CD4-positive, alpha-beta T cell treated with Interleukin-6 for 4 hours (primary cell): ENCODE data around the gene EXD1.

Experiments used
- DNase-seq: peaks from one replicate; pipeline ENCODE4 v3.0.0-alpha.2; 2020; ENCODE audit warnings: mixed read lengths

EXD1 gene

DNA sequence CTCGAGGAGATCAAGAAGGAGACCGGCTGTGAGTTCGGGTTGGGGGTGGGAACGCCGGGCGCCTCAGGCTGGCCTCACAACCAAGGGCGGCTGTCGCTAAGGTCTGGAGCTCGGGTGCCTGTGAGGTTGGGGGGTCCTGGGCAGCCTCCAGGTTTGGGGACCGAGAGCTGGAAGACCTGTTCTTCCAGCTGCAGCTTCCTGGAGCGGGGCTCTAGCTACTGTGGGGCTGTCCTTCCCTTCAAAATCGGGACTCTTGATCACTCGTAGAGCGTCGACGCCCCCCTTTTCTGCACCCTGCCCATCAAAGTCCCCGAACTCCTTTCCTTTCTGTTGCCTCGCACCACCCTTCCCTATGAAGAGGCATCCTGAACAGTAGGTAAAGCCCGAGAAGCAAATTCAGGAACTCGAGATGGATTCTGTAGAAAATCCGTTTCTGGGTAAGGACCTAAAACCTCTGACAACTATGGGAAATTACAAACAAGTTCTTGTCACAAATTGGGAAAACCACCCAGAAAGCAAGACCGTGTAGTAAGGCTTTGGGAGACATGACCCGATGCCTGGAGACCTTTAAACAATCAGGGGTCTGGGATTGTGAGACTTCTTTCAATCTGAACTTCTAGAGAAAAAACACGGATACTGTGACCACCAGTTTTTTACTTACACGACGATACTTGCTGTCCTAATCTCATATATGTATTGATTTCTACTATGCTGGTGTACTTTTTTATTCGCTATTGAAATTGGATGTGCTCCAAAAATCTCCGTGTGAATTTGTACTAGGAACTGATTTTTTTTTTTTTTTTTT, 1.1 kb upstream of the EXD1 start:
- DNase-seq: no peak

DNA sequence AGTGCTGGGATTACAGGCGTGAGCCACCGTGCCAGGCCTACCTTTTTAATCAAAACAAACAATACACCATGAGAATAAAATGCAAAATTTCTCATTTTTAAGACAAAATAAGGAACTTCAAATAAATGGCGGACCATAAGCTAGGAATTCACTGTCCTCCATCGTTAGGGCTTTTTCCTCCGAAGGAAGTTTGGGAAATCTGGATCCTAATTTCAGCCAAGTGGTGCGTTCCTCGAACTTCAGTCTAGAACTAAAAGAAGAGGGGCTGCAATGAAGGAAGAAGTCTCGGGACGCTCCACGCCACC, 260 bp downstream of the EXD1 start:
- DNase-seq: no peak

DNA sequence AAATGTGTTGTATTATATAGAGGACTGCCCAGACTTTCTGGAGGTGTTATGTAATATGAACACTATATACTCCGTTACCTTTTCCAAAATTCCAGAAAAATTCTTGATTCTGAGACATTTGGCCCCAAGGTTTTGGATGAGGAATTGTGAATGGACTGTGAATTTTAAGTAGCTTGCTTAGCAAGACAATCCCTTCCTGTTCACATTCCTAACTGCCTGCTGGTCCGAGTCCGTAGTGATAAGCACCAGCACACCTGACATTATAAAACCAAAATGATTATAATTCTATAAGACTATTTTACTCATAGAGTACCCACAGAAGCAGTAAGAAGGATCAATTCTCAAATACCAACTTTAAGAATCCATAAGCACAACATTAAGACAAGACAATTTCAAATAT, 11.2 kb downstream of the EXD1 start:
- DNase-seq: no peak

DNA sequence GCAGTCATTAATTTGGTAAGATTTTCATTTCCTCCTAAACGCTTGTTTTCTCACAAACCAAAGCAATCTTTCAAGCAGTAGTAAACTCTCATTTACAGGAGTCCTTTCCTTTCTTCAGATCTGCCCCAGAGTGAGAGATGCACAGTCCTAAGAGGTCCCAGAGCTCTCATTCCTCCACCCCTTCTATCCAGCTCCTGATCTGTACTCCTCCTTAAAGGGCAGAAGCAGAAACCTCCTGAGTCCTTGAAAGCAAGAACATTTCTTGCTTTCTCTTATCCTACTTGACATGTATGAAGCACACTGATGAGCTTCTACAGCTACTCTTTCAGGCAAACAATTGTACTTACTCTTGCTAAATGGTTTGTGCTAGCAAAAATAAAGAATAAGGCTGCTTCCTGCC, 11.7 kb downstream of the EXD1 start:
- no peak for DNase-seq

DNA sequence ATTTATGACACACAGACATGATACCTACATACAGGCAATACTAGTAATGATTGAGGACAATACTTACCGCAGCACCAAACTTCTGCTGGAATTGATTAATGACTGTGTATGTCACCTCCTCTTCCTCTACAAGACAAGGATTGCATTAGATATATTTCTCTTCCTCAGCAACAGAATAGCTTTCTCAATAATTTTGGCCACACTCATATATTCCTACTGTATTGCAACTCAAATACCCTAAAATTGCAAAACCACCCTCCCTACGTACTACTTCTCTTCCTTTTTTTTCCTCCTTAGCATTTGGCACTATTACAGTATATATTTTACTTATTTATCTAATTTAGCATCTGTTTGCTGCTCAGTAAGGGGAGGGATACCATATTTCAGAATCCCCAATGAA, 14.8 kb downstream of the EXD1 start:
- no peak for DNase-seq

DNA sequence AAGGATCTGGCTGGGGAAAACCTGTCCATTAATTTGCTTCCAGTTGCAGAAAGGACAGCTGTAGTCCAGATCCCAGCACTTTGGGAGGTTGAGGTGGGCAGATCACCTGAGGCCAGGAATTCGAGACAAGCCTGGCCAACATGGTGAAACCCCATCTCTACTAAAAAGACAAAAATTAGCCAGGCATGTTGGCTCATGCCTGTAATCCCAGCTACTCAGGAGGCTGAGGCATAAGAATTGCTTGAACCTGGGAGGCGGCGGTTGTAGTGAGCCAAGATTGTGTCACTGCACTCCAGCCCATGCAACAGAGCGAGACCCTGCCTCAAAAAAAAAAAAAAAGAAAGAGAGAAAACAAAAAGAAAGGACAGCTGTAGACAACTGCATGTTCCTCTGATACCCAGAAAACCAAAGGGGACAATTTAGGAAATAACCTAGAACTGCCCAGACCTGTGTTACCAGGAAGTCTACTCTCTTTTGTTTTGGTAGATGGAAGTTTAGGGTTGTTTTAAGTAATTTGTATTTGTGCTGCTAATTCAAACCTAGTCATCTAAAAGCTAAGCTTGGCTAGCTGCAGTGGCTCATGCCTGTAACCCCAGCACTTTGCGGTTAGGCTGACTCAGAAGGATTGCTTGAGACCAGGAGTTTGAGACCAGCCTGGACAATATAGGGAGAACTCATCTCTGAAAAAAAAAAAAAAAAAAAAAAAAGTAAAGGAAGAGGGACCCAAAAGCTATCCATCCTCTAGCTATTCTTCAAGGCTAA, 22.7 kb downstream of the EXD1 start:
- no peak for DNase-seq

DNA sequence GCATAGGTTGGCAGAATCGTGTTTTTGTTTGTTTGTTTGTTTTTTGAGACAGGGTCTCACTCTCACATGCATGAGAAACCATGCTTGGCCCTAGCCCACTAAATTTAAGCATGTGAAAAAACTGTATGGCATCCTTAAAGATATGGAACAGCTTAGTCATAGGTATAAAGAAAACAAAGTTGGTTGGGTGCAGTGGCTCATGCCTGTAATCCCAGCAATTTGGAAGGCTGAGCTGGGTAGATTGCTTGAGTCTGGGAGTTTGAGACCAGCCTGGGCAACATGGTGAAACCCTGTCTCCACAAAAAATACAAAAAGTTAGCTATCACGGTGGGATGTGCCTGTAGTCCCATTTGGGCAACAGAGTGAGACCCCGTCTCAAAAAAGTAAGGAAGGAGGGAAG, 25.2 kb downstream of the EXD1 start:
- no peak for DNase-seq

DNA sequence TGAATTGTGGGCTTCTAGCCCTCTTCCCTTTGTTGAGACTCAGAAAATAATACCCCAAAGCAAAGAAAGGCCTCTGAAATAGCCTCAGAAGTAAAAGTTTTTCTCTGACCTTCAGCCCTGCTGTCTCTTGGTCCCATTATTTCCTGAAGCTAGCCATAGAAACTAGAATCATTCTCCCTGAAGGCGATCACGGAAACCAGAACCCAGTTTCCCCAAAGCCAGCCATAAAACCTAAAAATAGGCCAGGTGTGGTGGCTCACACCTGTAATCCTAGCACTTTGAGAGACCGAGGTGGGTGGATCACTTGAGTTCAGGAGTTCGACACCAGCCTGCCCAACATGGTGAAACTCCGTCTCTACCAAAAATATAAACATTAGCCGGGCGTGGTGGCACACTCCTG, 27.2 kb downstream of the EXD1 start:
- no peak for DNase-seq

DNA sequence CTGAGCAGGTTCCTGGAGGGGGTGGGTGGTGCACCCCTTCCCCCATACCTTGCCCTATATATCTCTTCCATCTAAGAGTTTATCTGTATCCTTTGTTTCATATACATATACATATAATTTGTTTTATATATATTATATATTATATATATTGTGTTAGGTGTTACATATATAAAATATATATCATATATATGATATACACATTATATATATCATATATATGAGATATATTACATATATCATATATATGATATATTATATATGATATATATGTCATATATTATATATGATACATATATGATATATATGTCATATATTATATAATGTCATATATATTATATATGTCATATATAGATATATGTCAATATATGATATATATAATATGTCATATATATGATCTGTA, 31.1 kb downstream of the EXD1 start:
- no peak for DNase-seq

DNA sequence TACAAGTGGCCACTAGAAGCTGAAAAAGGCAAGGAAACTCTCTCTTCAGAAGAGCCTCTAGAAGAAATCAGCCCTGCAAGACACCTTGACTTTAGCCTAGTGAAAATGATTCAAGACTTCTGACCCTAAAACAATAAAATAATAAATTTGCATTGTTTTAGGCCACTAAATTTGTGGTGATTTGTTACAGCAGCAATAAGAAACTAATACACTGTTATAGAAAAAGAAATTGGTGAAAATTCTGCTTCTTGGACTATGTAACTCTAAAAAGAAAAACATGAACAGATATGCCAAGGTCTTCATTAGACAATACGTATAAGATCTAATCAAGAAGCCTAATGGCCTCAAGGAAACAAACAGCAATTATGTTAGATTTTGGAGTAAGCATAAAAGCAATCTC, 36.1 kb downstream of the EXD1 start:
- no peak for DNase-seq

DNA sequence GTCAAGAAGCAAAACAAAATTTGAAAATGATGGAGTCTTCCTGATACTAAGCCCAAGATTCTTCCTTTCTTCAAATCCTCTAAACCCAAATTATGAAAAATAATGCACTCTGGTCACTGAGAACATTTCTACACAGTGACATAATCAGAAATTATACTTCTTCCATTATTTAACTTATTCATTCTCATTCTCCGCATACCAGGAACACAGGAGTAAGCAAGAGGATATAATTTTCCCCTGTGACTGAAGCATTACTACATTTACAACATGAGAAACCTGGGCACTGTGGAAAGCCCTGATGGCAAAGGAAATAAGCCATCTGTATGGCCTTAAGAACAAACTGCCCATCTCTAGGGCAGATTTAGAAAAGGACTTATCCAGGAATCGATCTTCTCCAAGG, 47.0 kb downstream of the EXD1 start:
- DNase-seq: no peak

DNA sequence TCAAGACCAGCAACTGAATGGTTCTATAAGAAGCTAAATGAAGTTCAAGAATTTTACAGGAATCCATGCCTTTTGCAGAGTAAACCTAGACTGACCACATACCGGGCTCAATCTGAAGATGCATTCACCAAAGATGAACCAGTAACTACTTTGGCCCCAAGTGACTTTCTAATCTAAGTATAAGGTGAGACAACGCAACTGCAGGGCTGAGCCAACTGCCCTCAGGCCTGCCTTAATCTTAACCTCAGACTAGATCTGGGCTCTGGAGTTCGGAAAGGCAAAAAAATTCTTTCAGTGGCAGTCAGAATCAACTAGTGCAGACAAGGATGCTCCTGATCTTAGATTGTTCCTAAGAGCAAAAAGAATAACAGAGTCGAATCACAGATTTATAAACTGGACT, 48.3 kb downstream of the EXD1 start:
- no peak for DNase-seq

DNA sequence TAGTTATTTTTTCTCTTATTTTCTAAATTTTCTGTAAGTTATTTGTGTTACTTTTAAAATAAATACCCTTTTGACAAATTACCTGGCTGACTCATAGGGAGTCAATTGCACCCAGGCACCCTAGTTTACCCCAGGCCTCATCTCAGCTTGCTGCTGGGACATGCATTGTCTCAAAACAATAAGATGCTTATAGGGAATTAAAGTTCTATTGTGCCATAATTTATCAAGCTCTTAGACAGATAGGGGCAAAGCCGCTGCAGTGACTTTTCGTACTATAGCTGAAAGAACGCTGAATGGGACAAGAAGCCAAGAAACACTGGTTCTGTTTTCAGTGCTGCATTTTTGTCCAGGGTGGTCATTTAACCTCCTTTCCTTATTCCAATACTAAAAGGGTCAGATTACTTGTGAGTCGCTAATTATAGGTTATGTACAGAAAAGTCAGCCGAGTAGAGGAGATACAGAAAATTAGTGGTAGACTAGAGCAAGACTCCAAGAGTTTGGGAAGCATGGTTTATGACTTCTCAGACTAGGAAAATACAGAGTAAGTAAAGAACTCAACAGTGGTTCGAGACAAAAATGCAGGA, 50.3 kb downstream of the EXD1 start:
- no peak for DNase-seq

DNA sequence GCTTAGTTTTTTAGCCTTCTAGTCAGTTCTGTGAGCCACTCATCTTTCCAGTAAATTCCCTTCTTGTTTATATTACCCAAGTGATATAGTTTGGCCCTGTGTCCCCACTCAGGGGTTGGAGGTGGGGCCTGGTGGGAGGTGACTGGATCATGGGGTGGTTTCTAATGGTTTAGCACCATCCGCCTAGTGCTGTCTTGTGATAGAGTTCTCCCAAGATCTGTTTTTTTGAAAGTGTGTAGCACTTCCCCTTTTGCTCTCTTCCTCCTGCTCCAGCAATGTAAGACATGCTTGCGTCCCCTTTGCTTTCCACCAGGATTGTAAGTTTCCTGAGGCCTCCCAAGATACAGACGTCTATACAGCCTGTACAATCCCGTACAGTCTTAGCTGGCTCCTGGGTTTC, 60.8 kb downstream of the EXD1 start:
- DNase-seq: no peak

DNA sequence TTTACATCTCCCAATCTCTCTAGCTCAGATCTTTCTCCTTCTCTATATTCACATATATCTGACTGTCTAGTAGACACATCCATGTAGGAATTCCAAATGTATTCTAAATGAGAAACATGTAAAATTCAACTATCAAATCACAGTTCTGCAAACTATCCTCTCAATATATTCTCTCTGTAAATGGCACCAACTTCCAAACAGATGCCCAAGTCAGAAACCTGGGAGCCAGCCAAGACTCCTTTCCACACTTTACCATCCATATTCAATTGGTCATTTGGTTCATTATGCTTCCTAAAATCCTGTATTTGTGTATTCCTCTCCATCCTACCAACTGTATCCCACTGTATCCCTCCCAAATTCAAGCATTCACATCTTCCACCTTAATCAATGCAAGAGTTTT, 61.5 kb downstream of the EXD1 start:
- no peak for DNase-seq

DNA sequence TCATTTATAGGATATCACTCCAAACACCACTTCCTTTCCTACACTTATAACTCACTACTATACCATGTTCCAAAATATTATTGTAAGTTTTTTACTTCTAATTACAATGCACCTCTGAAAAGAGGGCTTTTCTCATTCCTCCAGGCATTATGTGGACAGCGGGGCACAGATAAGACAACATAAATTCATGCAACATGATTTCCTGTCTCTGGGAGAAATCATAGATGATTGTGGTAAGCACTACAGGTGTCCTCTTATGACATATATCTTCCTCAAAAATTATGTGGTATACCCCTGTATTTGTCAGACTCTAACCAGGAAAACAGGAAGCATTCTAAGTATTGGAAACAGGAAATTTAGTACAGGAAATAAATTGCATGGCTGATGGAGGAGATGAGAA, 68.8 kb downstream of the EXD1 start:
- no peak for DNase-seq

DNA sequence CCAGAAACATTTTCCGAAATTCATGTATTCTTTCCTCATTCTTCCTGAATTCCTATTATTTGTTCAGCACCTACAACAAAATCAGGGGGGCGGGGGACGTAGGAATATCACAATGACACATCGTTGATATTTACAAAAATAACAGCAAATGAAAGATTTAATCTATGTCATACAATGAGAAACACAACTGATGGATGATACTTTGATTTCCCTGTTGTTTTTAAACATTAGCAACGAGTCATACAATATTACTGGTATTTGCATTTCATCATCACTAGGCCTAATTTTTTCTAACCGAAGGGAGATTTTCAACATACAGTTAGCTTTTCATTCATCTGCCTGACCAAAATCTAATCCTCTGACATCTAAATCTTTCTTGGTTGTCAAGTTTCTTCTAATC, 69.2 kb downstream of the EXD1 start:
- no peak for DNase-seq

DNA sequence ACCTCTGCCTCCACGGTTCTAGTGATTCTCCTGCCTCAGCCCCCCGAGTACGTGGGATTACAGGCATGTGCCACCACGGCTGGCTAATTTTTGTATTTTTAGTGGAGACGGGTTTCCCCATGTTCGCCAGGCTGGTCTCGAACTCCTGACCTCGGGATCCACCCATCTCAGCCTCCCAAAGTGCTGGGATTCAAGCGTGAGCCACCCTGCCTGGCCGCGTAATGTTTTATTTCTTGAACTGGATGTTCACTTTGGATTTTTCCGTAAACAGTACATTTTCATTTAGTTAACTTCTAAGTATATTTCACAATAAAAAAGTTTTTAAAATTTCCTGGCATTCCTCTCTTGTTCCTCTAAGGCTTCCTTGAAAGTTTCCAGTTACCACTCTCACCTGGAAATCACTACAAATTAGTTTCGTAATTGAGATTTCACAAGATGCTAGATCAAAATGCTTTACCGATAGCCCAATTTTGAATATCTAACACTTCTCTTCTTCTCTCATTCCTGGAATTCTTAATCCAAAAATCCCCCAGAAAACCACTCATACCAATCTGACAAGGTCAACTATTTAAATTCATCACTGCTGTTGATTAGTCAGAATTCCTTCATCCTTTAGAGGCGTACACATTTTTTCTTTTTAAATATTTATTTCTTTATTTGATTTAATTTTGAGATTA, 69.8 kb downstream of the EXD1 start:
- no peak for DNase-seq

DNA sequence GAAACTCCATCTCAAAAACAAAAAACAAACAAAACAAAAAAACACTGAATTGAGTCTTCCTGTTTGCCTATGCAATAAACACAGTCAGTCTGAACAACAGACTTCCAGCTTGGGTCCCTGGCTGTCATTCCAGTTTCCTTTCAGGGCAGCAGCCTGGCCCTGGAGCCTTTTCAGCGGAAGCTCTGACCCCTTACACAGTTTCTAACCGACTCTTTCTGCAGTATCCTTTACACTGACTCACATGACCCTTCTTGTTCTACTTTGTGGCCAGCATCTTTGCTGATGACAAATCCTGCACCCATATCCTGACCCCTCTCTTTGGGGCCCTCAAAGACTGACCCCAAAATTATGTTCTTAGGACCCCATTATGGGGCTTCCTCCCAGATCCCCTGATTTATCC, 76.1 kb downstream of the EXD1 start:
- no peak for DNase-seq

DNA sequence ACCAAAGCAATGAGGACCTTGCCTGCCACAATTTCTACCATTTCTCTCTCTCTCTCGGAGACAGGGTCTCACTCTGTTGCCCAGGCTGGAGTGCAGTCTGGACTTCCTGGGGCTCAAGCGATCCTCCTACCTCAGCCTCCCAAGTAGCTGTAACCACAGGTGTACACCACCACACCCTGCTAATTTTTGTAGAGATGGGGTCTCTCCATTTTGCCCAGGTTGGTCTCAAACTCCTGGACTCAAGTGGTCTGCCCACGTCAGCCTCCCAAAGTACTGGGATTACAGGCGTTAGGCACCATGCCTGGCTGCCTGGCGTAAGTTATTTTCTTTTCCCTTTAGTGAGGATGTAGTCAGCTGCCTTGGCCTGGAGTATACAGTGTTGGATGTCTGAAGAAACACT, 76.8 kb downstream of the EXD1 start:
- no peak for DNase-seq

DNA sequence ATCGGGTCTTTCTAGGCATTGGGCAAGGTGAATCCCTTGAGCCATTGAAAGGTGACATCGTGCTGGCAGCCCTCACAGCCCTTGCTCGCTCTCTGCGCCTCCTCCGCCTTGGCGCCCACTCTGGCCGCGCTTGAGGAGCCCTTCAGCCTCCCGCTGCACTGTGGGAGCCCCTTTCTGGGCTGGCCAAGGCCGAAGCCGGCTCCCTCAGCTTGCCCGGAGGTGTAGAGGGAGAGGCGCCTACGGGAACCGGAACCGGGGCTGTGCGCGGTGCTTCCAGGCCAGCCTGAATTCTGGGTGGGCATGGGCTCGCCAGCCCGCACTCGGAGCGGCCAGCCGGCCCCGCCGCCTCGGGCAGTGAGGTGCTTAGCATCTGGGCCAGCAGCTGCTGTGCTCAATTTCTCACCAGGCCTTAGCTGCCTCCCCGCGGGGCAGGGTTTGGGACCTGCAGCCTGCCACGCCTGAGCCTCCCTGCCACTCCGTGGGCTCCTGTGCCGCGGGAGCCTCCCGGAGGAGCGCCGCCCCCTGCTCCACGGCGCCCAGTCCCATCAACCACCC, 79.0 kb downstream of the EXD1 start:
- DNase-seq: no peak

DNA sequence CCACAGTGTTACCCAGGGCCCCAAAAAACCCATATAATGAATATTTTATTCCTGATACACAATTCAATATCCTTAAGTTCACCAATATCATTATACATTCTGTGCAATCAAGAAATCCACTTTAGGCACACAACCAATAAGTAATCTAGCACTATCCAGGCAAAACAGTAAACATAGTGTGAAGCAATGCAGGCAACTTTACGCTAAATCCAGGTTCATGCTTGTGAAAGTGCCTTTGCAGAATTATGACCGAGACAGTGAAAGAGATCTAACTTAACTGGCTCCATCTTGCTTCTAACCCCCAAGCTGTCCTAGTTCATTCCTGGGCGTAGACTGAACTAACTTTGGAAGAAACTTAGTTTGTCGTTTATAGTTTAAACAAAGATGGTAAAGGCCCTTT, 80.3 kb downstream of the EXD1 start:
- no peak for DNase-seq

DNA sequence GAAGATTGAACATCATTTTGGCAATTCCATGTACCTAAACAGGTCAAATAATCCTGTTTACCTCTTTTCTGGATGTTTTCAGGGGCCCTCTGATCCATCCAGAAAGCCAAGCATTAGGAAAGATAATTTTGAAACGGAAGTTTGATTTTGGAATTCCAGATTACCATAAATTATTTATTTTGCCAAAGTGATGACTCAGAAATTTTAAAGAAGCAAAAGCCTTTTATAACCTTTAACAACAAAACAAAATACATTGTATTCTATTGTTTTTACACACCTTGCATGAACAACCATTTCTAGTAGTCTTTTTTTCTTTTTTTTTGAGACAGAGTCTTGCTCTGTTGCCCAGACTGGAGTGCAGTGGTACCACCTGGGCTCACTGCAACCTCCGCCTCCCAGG, 82.5 kb downstream of the EXD1 start:
- DNase-seq: no peak

DNA sequence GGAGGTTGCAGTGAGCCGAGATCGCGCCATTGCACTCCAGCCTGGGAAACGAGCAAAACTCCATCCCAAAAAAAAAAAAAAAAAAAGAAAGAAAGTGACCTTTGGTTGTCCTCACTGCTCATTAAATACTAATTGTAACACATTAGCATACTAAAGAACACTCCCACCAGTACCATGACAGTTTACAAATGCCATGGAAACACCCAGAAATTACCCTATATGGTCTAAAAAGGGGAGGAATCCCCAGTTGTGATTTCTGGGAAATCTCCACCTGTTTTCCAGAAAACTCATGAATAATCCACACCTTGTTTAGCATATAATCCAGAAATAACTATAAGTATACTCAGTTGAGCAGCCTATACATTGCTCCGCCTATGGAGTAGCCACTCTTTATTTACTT, 90.9 kb downstream of the EXD1 start:
- DNase-seq: no peak
